GM18909 (cell line): Measurements from ENCODE around the gene ARHGEF4.

ENCODE experiments used
- ATAC-seq: cut with Tn5 transposase; IDR thresholded peaks from one replicate; pipeline ENCODE4 v1.9.1; 2021; ENCODE audit warnings: mild to moderate bottlenecking; ENCODE audit not compliant: unreplicated experiment, poor library complexity

The ARHGEF4 gene

GRCh38 chr2:131044075-131044756 lies 207.5 kb downstream of the ARHGEF4 start:
- no peak for ATAC-seq

GRCh38 chr2:131044757-131045150 lies 208.0 kb downstream of the ARHGEF4 start:
- ATAC-seq: no peak

- no peak for ATAC-seq
Observed at GRCh38 chr2:131045286-131046027, 208.7 kb downstream of the ARHGEF4 start.

- ATAC-seq: no peak
Observed at GRCh38 chr2:131046028-131046917, 209.6 kb downstream of the ARHGEF4 start.

GRCh38 chr2:131046918-131047652 lies 210.4 kb downstream of the ARHGEF4 start:
- no peak for ATAC-seq

- no peak for ATAC-seq
Observed at GRCh38 chr2:131047920-131048560, 211.3 kb downstream of the ARHGEF4 start.

- ATAC-seq: no peak
Observed at GRCh38 chr2:131048641-131049040, 211.9 kb downstream of the ARHGEF4 start.

GRCh38 chr2:131049150-131049718 lies 212.5 kb downstream of the ARHGEF4 start:
- no peak for ATAC-seq

GRCh38 chr2:131050896-131051295 lies 214.2 kb downstream of the ARHGEF4 start:
- ATAC-seq: no peak

GRCh38 chr2:131052741-131053263 lies 216.1 kb downstream of the ARHGEF4 start:
- no peak for ATAC-seq

- ATAC-seq: no peak
Observed at GRCh38 chr2:131054488-131054887, 217.8 kb downstream of the ARHGEF4 start.

GRCh38 chr2:131055169-131056065 lies 218.7 kb downstream of the ARHGEF4 start:
- no peak for ATAC-seq

GRCh38 chr2:131056204-131056931 lies 219.7 kb downstream of the ARHGEF4 start:
- ATAC-seq: no peak

- no peak for ATAC-seq
Observed at GRCh38 chr2:131056932-131057287, 220.2 kb downstream of the ARHGEF4 start.

- ATAC-seq: no peak
Observed at GRCh38 chr2:131058214-131058843, 221.6 kb downstream of the ARHGEF4 start.

- ATAC-seq: no peak
Observed at GRCh38 chr2:131058920-131059319, 222.2 kb downstream of the ARHGEF4 start.
